Pancreas (tissue), 10 donors: ENCODE results near the gene WDR86. TPM values are rescaled to one million over a fixed set of nuclear protein-coding genes. Genes with fewer than 3 reads are reported as not detected.

Experiments
- ATAC-seq, 4 donors: fragments of 200-7000 bp; cut with Tn5 transposase; one replicate each; pipeline versions ENCODE4 v1.8.0 to v1.9.1; 2020; ENCODE audit warnings: mild to moderate bottlenecking in 4 of 4, moderate library complexity in 4 of 4
- DNase-seq, 6 donors: peaks; one replicate each; pipeline ENCODE4 v3.0.0-alpha.2; 2020
- FAIRE-seq: peaks from 2 replicates; lab custom pipeline; 2012; peaks lifted over from hg19 to GRCh38; lab: Jason Lieb, UNC
- H3K27ac ChIP-seq, 4 donors: fragments of 200-600 bp; sonication (generic); 1 replicate in 3 of 4; 2 replicates in 1 of 4; pipeline versions ENCODE4 v1.5.0 to v1.8.0; 2020
- H3K27me3 ChIP-seq, 4 donors: fragments of 200-600 bp; one replicate each; pipeline ENCODE4 v1.8.0; 2021
- H3K36me3 ChIP-seq, 3 donors: fragments of 200-600 bp; sonication (generic) in 1 of 3; one replicate each; pipeline versions ENCODE4 v1.5.0 to v1.8.0; 2020 to 2021
- H3K4me1 ChIP-seq, 3 donors: fragments of 200-600 bp; one replicate each; pipeline ENCODE4 v1.8.0; 2021
- H3K4me3 ChIP-seq, 4 donors: fragments of 200-600 bp; sonication (generic) in 2 of 4; one replicate each; pipeline versions ENCODE4 v1.5.0 to v1.8.0; 2020 to 2021
- H3K9me3 ChIP-seq, 4 donors: fragments of 200-600 bp; one replicate each; pipeline ENCODE4 v1.8.0; 2021
- CTCF ChIP-seq, 4 donors: fragments of 200-600 bp; sonication (generic) in 3 of 4; IDR thresholded peaks; one replicate each; pipeline versions ENCODE4 v1.5.0 to v1.8.0; 2021; ENCODE audit warnings: antibody characterized with exemption in 4 of 4
- WGBS, 2 donors: extraction: QIAGEN DNeasy Blood & Tissue Kit; methylation state at CpG; one replicate each; pipeline ENCODE4 v1.1.7; 2013; 5-methylcytosine and 5-hydroxymethylcytosine counted together
- intact Hi-C, 3 donors: fragments of 100-400 bp; cut with DNase I; formaldehyde crosslinking; loops; one replicate each; pipeline versions ENCODE4 v1.11.1 to v1.14.2; 2022
- polyA plus RNA-seq, 2 donors: library from polyadenylated mRNA; stranded (reverse); fragments of 200-250 nt; gene quantifications; one replicate each; pipeline ENCODE4 v1.2.3, GENCODE V29; 2013
- total RNA-seq, 6 donors: library from RNA; stranded (reverse); fragmentation: NEBNext Ultra II Directional in 4 of 6; extraction: Animal tissue kit (Norgen Biotek cat#: 25700) in 4 of 6; gene quantifications; one replicate each; pipeline versions ENCODE4 v1.2.1 to v1.2.4, GENCODE V29; 2021 to 2023
- donor health status: healthy with polysubstance abuse.
- donor health status: DM: no; HTN: no; CAD: no; lungs with moderate emphysema.
- donor health status: DM: no; HTN: no; CAD: no.
- donor health status: control.
- donor health status: control.
- donor health status: Bipolar disorder and iron deficiency.
- donor health status: DM: yes; HTN: yes; CAD: no.
- donor health status: DM: no; HTN: no; CAD: no.
- donor health status: DM: no; HTN: no; CAD: no.
- donor health status: DM: yes; HTN: yes; CAD: no.

The WDR86 gene
- total and polyA plus RNA-seq, 8 donors, result 0.28 to 1.7 (median 1.0) TPM

GRCh38 chr7:151451626-151452571 lies 42.1 kb upstream of the WDR86 start:
- Histone ChIP-seq H3K27me3 (no peaks in the 10 kb centered on the region), H3K4me3 (no peak overlapping the region), H3K36me3 (no peaks in the 10 kb centered on the region), H3K4me1 (no peaks in the 10 kb centered on the region), H3K9me3 (no peaks in the 10 kb centered on the region), H3K27ac (no peak overlapping the region)
- TF ChIP-seq CTCF (IDR thresholded peaks at IDR 0.05), result no peak
- ATAC-seq (no peak), FAIRE-seq (no peak), DNase-seq (peak in 1 of 6 donors; percentile 68)
- intact Hi-C loops, result no loop called here
- 78 to 83% methylated on average over 23 of the region's 23 CpGs for WGBS, 2 donors

- Histone ChIP-seq H3K9me3 (no peaks in the 10 kb centered on the region), H3K36me3 (no peaks in the 10 kb centered on the region), H3K4me3 (no peak overlapping the region), H3K27ac (no peak overlapping the region), H3K27me3 (no peaks in the 10 kb centered on the region), H3K4me1 (no peaks in the 10 kb centered on the region)
- DNase-seq (peak in 1 of 6 donors; percentile 23), ATAC-seq (no peak), FAIRE-seq (no peak)
- WGBS, 2 donors, result 80 to 85% methylated on average over 5 of the region's 5 CpGs
- no peak for TF ChIP-seq CTCF (IDR thresholded peaks at IDR 0.05)
- intact Hi-C loops, result no loop called here
Observed at GRCh38 chr7:151451156-151451555, 41.3 kb upstream of the WDR86 start.

- intact Hi-C loops, result loop anchor here in 2 of 3 donors (2.0 to 5.0 kb wide), 3 partner anchors 83 to 138 kb away; no protein-coding TSS in a partner anchor
- WGBS, 2 donors, result 74 to 84% methylated on average over 9 of the region's 9 CpGs
- no peak for DNase-seq
- no peaks in the 10 kb centered on the region for H3K4me1 ChIP-seq
- FAIRE-seq, result no peak
- H3K27me3 ChIP-seq, result no peaks in the 10 kb centered on the region
- H3K4me3 ChIP-seq, result no peak overlapping the region
- no peak for ATAC-seq
- no peaks in the 10 kb centered on the region for H3K36me3 ChIP-seq
- H3K27ac ChIP-seq, result no peak overlapping the region
- TF ChIP-seq CTCF (IDR thresholded peaks at IDR 0.05), result no peak
- no peaks in the 10 kb centered on the region for H3K9me3 ChIP-seq
Observed at GRCh38 chr7:151449990-151450389, 40.2 kb upstream of the WDR86 start.

- Histone ChIP-seq H3K27me3 (no peaks in the 10 kb centered on the region), H3K9me3 (no peaks in the 10 kb centered on the region), H3K36me3 (no peaks in the 10 kb centered on the region), H3K27ac (no peak overlapping the region), H3K4me1 (no peaks in the 10 kb centered on the region), H3K4me3 (peak overlapping the region; percentile 26 to 54 (median 40))
- FAIRE-seq (no peak), DNase-seq (peak; percentile 53 to 87 (median 66)), ATAC-seq (peak; percentile 88 to 97 (median 96))
- peak; percentile 64 to 73 (median 72) for TF ChIP-seq CTCF (IDR thresholded peaks at IDR 0.05)
- WGBS, 2 donors, result 6 to 9% methylated on average over 56 to 61 of the region's 61 CpGs
- intact Hi-C loops, result loop anchor here in 2 of 3 donors (2.0 to 5.0 kb wide), 3 partner anchors 81 to 136 kb away; no protein-coding TSS in a partner anchor
Observed at GRCh38 chr7:151448261-151449252, 38.7 kb upstream of the WDR86 start.
